ENCODE measurements around the gene IGF1R. TPM values are rescaled to one million over a fixed set of nuclear protein-coding genes. Genes with fewer than 3 reads are reported as not detected.

IGF1R gene
- total and polyA plus RNA-seq, 2 donors (not counting 3 experiments of a cell fraction or from before 2014, with no cell fraction given) = 16.1 to 59.1 TPM

DNA sequence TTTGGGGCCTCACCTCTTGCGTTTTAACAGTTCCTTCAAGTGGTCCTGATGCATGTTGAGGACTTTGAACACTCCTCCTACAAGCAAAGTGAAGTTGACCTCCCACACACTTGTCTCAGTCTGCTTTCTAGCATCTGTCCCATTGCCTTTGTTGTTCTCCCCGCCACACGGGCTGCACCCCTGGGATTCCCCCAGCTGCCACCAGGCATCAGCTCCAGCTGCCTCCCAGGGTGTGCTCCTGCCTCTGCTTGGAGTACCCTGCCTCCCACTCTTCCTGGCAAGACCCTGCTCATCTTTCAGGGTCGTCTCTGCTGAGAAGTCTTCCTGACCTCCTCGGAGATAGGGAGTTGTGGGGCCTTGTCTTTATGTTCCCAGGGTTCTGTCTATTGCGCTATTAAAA lies 52.2 kb downstream of the IGF1R start:
- intact Hi-C loops (cut with micrococcal nuclease) (no loop called here), dilution Hi-C loops (cut with MboI; ENCODE audit: extremely low pct_ligation_motif_present, low sequenced_read_pairs) (no loop called here)
- Histone ChIP-seq H3K9ac (replicated peaks; ENCODE audit: extremely low read depth, insufficient read depth, low read length) (no peak overlapping the region), H2AFZ (ENCODE audit: low read depth, low read length) (no peak overlapping the region), H3K79me2 (ENCODE audit: control insufficient read depth, insufficient read depth, low read length) (peaks cover 37% of the 10 kb centered on the region), H3K4me1 (ENCODE audit: control insufficient read depth, extremely low read depth, insufficient read depth, low read length) (no peaks in the 10 kb centered on the region), H3K36me3 (ENCODE audit: control insufficient read depth in 2 of 2, extremely low read depth in 1 of 2, insufficient read depth in 2 of 2, low read length in 2 of 2) (no peaks in the 10 kb centered on the region), H3K9me1 (replicated peaks; ENCODE audit: control insufficient read depth, extremely low read depth, insufficient read depth, low read length) (no peaks in the 10 kb centered on the region), H3K27me3 (ENCODE audit: control insufficient read depth in 2 of 2, insufficient read depth in 2 of 2, low read length in 2 of 2) (no peaks in the 10 kb centered on the region), H3K4me2 (ENCODE audit: insufficient read depth, low read length) (no peak overlapping the region), H4K20me1 (replicated peaks; ENCODE audit: control insufficient read depth, extremely low read depth, insufficient read depth, low read length) (peaks cover 3% of the 10 kb centered on the region), H3K4me3 (replicated peaks in 1 of 3; ENCODE audit: insufficient read depth in 1 of 3, low read depth in 1 of 3, low read length in 3 of 3) (no peak overlapping the region), H3K27ac (ENCODE audit: insufficient read depth, low read depth, low read length) (no peak overlapping the region), H3K9me3 (replicated peaks; ENCODE audit: control insufficient read depth, insufficient read depth, low read length) (no peaks in the 10 kb centered on the region)
- no TSS peak for BruUV-seq (replicated peaks)
- CTCF ChIA-PET = no interaction called here
- POLR2A ChIA-PET = no interaction called here
- no peak for TF ChIP-seq MAX (IDR thresholded peaks at IDR 0.05; ENCODE audit: insufficient read depth, insufficient read length)
- TF ChIP-seq CTCF (IDR thresholded peaks at IDR 0.05; ENCODE audit: extremely low read depth in 1 of 2, insufficient read depth in 1 of 2, low read depth in 1 of 2, low read length in 2 of 2) = no peak
- TF ChIP-seq FOS (IDR thresholded peaks at IDR 0.05; ENCODE audit: borderline replicate concordance, insufficient read depth, low read length) = no peak
- no peak for TF ChIP-seq EZH2 (IDR thresholded peaks at IDR 0.05; ENCODE audit: borderline replicate concordance, low read depth, low read length, severe bottlenecking)
- no peak for TF ChIP-seq GATA2 (IDR thresholded peaks at IDR 0.05; ENCODE audit: insufficient read depth, insufficient read length, low read depth, low read length)
- no peak for TF ChIP-seq JUN (IDR thresholded peaks at IDR 0.05; ENCODE audit: borderline replicate concordance, insufficient read depth, insufficient read length, low read depth)
- no peak for TF ChIP-seq POLR2A (IDR thresholded peaks at IDR 0.05; ENCODE audit: low read depth, low read length)
- no peak for DNase-seq (ENCODE audit: low read depth, low spot score)
- no peak for FAIRE-seq
